PFSK-1 (cell line): ENCODE data around the gene TRRAP.

Experiments used
- FOXP2 ChIP-seq: optimal IDR thresholded peaks from 2 replicates; pipeline ENCODE3; 2011; ENCODE audit warnings: borderline replicate concordance, control low read depth, inconsistent platforms; ENCODE audit not compliant: insufficient read depth; ENCODE audit errors: extremely low read length, extremely low read depth
- POLR2AphosphoS5 ChIP-seq: IDR thresholded peaks from 2 replicates; pipeline ENCODE4 v1.6.1; 2012; ENCODE audit warnings: low read depth, mild to moderate bottlenecking, control low read depth, low read length, moderate library complexity
- REST ChIP-seq, 2 experiments: IDR thresholded peaks; 2 replicates each; pipeline versions ENCODE4 v1.6.1 to v1.8.0; 2011 to 2012; ENCODE audit warnings: low read depth in 2 of 2, low read length in 2 of 2, control low read depth in 1 of 2, inconsistent platforms in 1 of 2, mild to moderate bottlenecking in 1 of 2, moderate library complexity in 1 of 2; ENCODE audit not compliant: insufficient read depth in 1 of 2
- TAF1 ChIP-seq: IDR thresholded peaks from 2 replicates; pipeline ENCODE4 v1.6.1; 2012; ENCODE audit warnings: low read length, control low read depth, borderline replicate concordance; ENCODE audit not compliant: insufficient read depth

DNA sequence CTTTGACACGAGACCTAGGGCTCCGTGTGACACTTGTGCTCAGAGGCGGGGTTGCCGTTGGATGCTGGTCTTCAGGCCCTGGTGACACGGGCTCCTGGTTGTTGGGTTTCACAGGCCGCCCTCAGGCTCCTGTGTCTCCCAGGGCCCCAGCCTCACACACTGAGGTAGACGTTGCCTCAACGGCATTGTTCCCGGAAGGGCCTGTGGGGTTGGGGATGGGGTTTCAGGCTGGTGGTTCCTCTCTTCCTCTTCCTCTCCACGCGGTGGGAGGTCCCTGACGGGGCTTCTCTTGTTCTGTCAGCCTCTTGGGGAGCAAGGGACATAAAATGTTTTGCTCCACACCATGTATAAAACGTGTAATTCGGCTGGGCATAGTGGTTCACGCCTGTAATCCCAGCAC is 125.1 kb downstream of the TRRAP start:
- no peak for TF ChIP-seq POLR2AphosphoS5
- no peak for TF ChIP-seq FOXP2
- no peak for TF ChIP-seq TAF1
- no peak for TF ChIP-seq REST (IDR thresholded peaks at IDR 0.05; ENCODE audit: insufficient read depth in 1 of 2, low read depth in 2 of 2, low read length in 2 of 2)
